H1 (cell line): ENCODE results near the gene JADE3. TPM values are rescaled to one million over a fixed set of nuclear protein-coding genes. Genes with fewer than 3 reads are reported as not detected.

Experiments
- ATF2 ChIP-seq: IDR thresholded peaks from 2 replicates; pipeline ENCODE4 v1.6.1; 2012; ENCODE audit warnings: low read length, inconsistent platforms
- CHD7 ChIP-seq: fragments of 300-600 bp; sonication (generic); IDR thresholded peaks from 2 replicates; pipeline ENCODE4 v1.7.1; 2012; ENCODE audit warnings: low read length, moderate library complexity, mild to moderate bottlenecking, inconsistent platforms; ENCODE audit not compliant: insufficient replicate concordance
- CREB1 ChIP-seq: IDR thresholded peaks from 2 replicates; pipeline ENCODE4 v1.6.1; 2012; ENCODE audit warnings: inconsistent platforms
- CTCF ChIP-seq, 3 experiments: IDR thresholded peaks; 1 replicate in 2 of 3; 2 replicates in 1 of 3; pipeline versions ENCODE4 v1.5.1 to v1.6.1; 2011; ENCODE audit warnings: low read length in 3 of 3, mild to moderate bottlenecking in 3 of 3, inconsistent platforms in 2 of 3, low read depth in 1 of 3, moderate library complexity in 1 of 3; ENCODE audit not compliant: insufficient read depth in 1 of 3; ENCODE audit errors: control extremely low read depth in 1 of 3
- MAFK ChIP-seq: IDR thresholded peaks from 2 replicates; pipeline ENCODE4 v1.6.1; 2012; ENCODE audit warnings: low read depth, mild to moderate bottlenecking, improper control_type of control experiment, low read length
- polyA plus RNA-seq, 7 experiments: library from polyadenylated mRNA; depleted of rRNA in 3 of 7; stranded (reverse) in 5 of 7; unstranded in 2 of 7; fragments of >200 nt in 5 of 7; fragments of 200-250 nt in 2 of 7; gene quantifications; 1 replicate in 5 of 7; 2 replicates in 1 of 7; 4 replicates in 1 of 7; pipeline versions ENCODE4 v1.2.1 to v1.2.3, GENCODE V29; 2011 to 2013; ENCODE audit warnings: missing spikeins in 2 of 7, mixed read lengths in 2 of 7
- total RNA-seq: library from RNA; stranded (reverse); fragmentation: NEBNext Ultra II Directional; extraction: Animal tissue kit (Norgen Biotek cat#: 25700); gene quantifications from 2 replicates; pipeline ENCODE4 v1.2.1, GENCODE V29; 2021

JADE3 gene
- total and polyA plus RNA-seq, 2 of the 8 experiments (the other 6 are each of a cell fraction or from before 2014, with no cell fraction given): 6.9 to 21.5 TPM

- no peak for TF ChIP-seq CHD7
- no peak for TF ChIP-seq CREB1
- no peak for TF ChIP-seq ATF2
- no peak for TF ChIP-seq MAFK
- TF ChIP-seq CTCF (IDR thresholded peaks at IDR 0.05; ENCODE audit: control extremely low read depth in 1 of 3, insufficient read depth in 1 of 3, low read depth in 1 of 3, low read length in 3 of 3): no peak
- TF ChIP-seq, all 59 proteins: peak for 2
Observed at GRCh38 chrX:46920235-46920634, 8.0 kb downstream of the JADE3 start (continued).
